Neural progenitor cell (in vitro differentiated cells): ENCODE results near the gene BIN2. TPM values are rescaled to one million over a fixed set of nuclear protein-coding genes. Genes with fewer than 3 reads are reported as not detected.
"Not testable (repeated sequence)": the region's sequence is repeated elsewhere in the genome, so short reads cannot be mapped to it uniquely, and the experiment has no call there.

Source experiments
- DNase-seq: peaks from one replicate; pipeline ENCODE4 v3.0.0-alpha.2; 2016; ENCODE audit warnings: low spot score
- H2AFZ ChIP-seq: fragments of 200-600 bp; sonication (generic); replicated peaks from 2 replicates; pipeline ENCODE4 v1.6.1; 2016; ENCODE audit warnings: antibody characterized with exemption
- H3F3A ChIP-seq: fragments of 200-600 bp; sonication (generic); 2 replicates; pipeline ENCODE4 v1.6.1; 2016; ENCODE audit warnings: antibody characterized with exemption, low read depth
- H3K27ac ChIP-seq: fragments of 200-600 bp; sonication (generic); 2 replicates; pipeline ENCODE4 v1.5.1; 2016; ENCODE audit warnings: mild to moderate bottlenecking
- H3K27me3 ChIP-seq: fragments of 200-600 bp; sonication (generic); 2 replicates; pipeline ENCODE4 v1.6.1; 2016; ENCODE audit warnings: mild to moderate bottlenecking, moderate library complexity
- H3K36me3 ChIP-seq: fragments of 200-600 bp; sonication (generic); 2 replicates; pipeline ENCODE4 v1.5.1; 2016
- H3K4me1 ChIP-seq: fragments of 200-600 bp; sonication (generic); 2 replicates; pipeline ENCODE4 v1.6.1; 2016; ENCODE audit warnings: mixed run types
- H3K4me2 ChIP-seq: fragments of 200-600 bp; sonication (generic); 2 replicates; pipeline ENCODE4 v1.6.1; 2016
- H3K4me3 ChIP-seq: fragments of 200-600 bp; sonication (generic); 2 replicates; pipeline ENCODE4 v1.5.1; 2016
- H3K79me2 ChIP-seq: fragments of 200-600 bp; sonication (generic); 2 replicates; pipeline ENCODE4 v1.6.1; 2016; ENCODE audit warnings: low read depth
- H3K9ac ChIP-seq: fragments of 200-600 bp; sonication (generic); 2 replicates; pipeline ENCODE4 v1.6.1; 2016
- H3K9me3 ChIP-seq: fragments of 200-600 bp; sonication (generic); 2 replicates; pipeline ENCODE4 v1.5.1; 2016; ENCODE audit warnings: low read depth
- H4K20me1 ChIP-seq: fragments of 200-600 bp; sonication (generic); 2 replicates; pipeline ENCODE4 v1.6.1; 2016; ENCODE audit warnings: low read depth
- H3K27ac Mint-ChIP-seq: 3 replicates; pipeline ENCODE4 v1.8.0; 2021; ENCODE audit warnings: mixed read lengths
- H3K27me3 Mint-ChIP-seq: 2 replicates; pipeline ENCODE4 v1.8.0; 2022; ENCODE audit warnings: low read depth, mild to moderate bottlenecking, inconsistent platforms, moderate library complexity, mixed read lengths; ENCODE audit not compliant: insufficient read depth
- H3K36me3 Mint-ChIP-seq: 3 replicates; pipeline ENCODE4 v1.8.0; 2021; ENCODE audit warnings: mixed read lengths
- H3K4me1 Mint-ChIP-seq: 3 replicates; pipeline ENCODE4 v1.8.0; 2021; ENCODE audit warnings: mixed read lengths
- H3K4me3 Mint-ChIP-seq: 3 replicates; pipeline ENCODE4 v1.8.0; 2021; ENCODE audit warnings: mild to moderate bottlenecking, moderate library complexity, mixed read lengths
- H3K9me3 Mint-ChIP-seq: 3 replicates; pipeline ENCODE4 v1.8.0; 2020; ENCODE audit warnings: mixed read lengths
- CTCF ChIP-seq: fragments of 200-600 bp; sonication (generic); IDR thresholded peaks from 2 replicates; pipeline ENCODE4 v1.5.1; 2017; ENCODE audit warnings: antibody characterized with exemption, mild to moderate bottlenecking
- EZH2 ChIP-seq: fragments of 200-600 bp; sonication (generic); IDR thresholded peaks from 2 replicates; pipeline ENCODE4 v1.6.1; 2017; ENCODE audit warnings: antibody characterized with exemption, mild to moderate bottlenecking, moderate library complexity
- EZH2phosphoT487 ChIP-seq: fragments of 200-600 bp; sonication (generic); IDR thresholded peaks from 2 replicates; pipeline ENCODE4 v1.6.1; 2017; ENCODE audit warnings: antibody characterized with exemption
- total RNA-seq: library from RNA; depleted of rRNA; stranded (reverse); fragments of >200 nt; gene quantifications from 2 replicates; pipeline ENCODE4 v1.2.3, GENCODE V29; 2015; ENCODE audit warnings: low replicate concordance

The BIN2 gene
- total RNA-seq, 1 donor from 2014 or later, result 0.52 TPM

GRCh38 chr12:51307655-51308593 is 16.1 kb downstream of the BIN2 start:
- Mint-ChIP-seq H3K4me1 (no peaks in the 10 kb centered on the region), H3K9me3 (no peaks in the 10 kb centered on the region), H3K4me3 (no peak overlapping the region), H3K27me3 (peaks cover 6% of the 10 kb centered on the region), H3K36me3 (no peaks in the 10 kb centered on the region), H3K27ac (no peak overlapping the region)
- Histone ChIP-seq H3K4me2 (no peak overlapping the region), H4K20me1 (no peaks in the 10 kb centered on the region), H3F3A (no peaks in the 10 kb centered on the region), H3K9ac (no peak overlapping the region), H3K36me3 (no peaks in the 10 kb centered on the region), H2AFZ (peak overlapping the region; percentile 70), H3K27me3 (no peaks in the 10 kb centered on the region), H3K4me1 (no peaks in the 10 kb centered on the region), H3K9me3 (no peaks in the 10 kb centered on the region), H3K27ac (no peak overlapping the region), H3K4me3 (no peak overlapping the region), H3K79me2 (no peaks in the 10 kb centered on the region)
- DNase-seq, result no peak
- TF ChIP-seq EZH2phosphoT487 (no peak), EZH2 (no peak), CTCF (no peak)

GRCh38 chr12:51306507-51306906 is 17.5 kb downstream of the BIN2 start:
- Mint-ChIP-seq H3K9me3 (no peaks in the 10 kb centered on the region), H3K4me3 (no peak overlapping the region), H3K4me1 (peaks cover 8% of the 10 kb centered on the region), H3K36me3 (no peaks in the 10 kb centered on the region), H3K27me3 (peaks cover 6% of the 10 kb centered on the region), H3K27ac (no peak overlapping the region)
- Histone ChIP-seq H4K20me1 (no peaks in the 10 kb centered on the region), H3K4me2 (no peak overlapping the region), H3F3A (no peaks in the 10 kb centered on the region), H3K4me1 (no peaks in the 10 kb centered on the region), H3K27me3 (no peaks in the 10 kb centered on the region), H3K79me2 (no peaks in the 10 kb centered on the region), H3K27ac (no peak overlapping the region), H2AFZ (no peak overlapping the region), H3K9me3 (no peaks in the 10 kb centered on the region), H3K9ac (no peak overlapping the region), H3K36me3 (no peaks in the 10 kb centered on the region), H3K4me3 (no peak overlapping the region)
- TF ChIP-seq CTCF, result no peak
- TF ChIP-seq EZH2, result no peak
- no peak for TF ChIP-seq EZH2phosphoT487
- no peak for DNase-seq

GRCh38 chr12:51300768-51301167 is 23.2 kb downstream of the BIN2 start:
- H3K4me3 Mint-ChIP-seq, H3K9ac ChIP-seq, H3K27ac Mint-ChIP-seq, H3K4me2 ChIP-seq, H3K79me2 ChIP-seq, H2AFZ ChIP-seq, H3F3A ChIP-seq, H3K9me3 Mint-ChIP-seq, H4K20me1 ChIP-seq, H3K9me3 ChIP-seq, H3K27ac ChIP-seq, H3K36me3 Mint-ChIP-seq, H3K36me3 ChIP-seq, H3K27me3 ChIP-seq, H3K4me3 ChIP-seq, DNase-seq, H3K27me3 Mint-ChIP-seq: not testable (repeated sequence)
- peaks cover 14% of the 10 kb centered on the region for H3K4me1 Mint-ChIP-seq
- peaks cover 13% of the 10 kb centered on the region for H3K4me1 ChIP-seq

- no peaks in the 10 kb centered on the region for H3K36me3 ChIP-seq
- no peaks in the 10 kb centered on the region for H3K9me3 Mint-ChIP-seq
- DNase-seq, result no peak
- H3K27ac Mint-ChIP-seq, result no peak overlapping the region
- H3K9me3 ChIP-seq, result no peaks in the 10 kb centered on the region
- H3K9ac ChIP-seq, result no peak overlapping the region
- no peaks in the 10 kb centered on the region for H4K20me1 ChIP-seq
- peaks cover 5% of the 10 kb centered on the region for H3F3A ChIP-seq
- no peaks in the 10 kb centered on the region for H3K79me2 ChIP-seq
- no peak overlapping the region for H3K4me2 ChIP-seq
- TF ChIP-seq CTCF, result no peak
- no peak for TF ChIP-seq EZH2phosphoT487
- no peak for TF ChIP-seq EZH2
- no peak overlapping the region for H3K4me3 ChIP-seq
- peaks cover 13% of the 10 kb centered on the region for H3K4me1 ChIP-seq
- peaks cover 2% of the 10 kb centered on the region for H3K27me3 Mint-ChIP-seq
- H3K27me3 ChIP-seq, result no peaks in the 10 kb centered on the region
- H3K4me1 Mint-ChIP-seq, result peaks cover 6% of the 10 kb centered on the region
- H3K27ac ChIP-seq, result no peak overlapping the region
- no peak overlapping the region for H2AFZ ChIP-seq
- H3K36me3 Mint-ChIP-seq, result no peaks in the 10 kb centered on the region
- H3K4me3 Mint-ChIP-seq, result no peak overlapping the region
Measured at GRCh38 chr12:51295651-51296050, 28.3 kb downstream of the BIN2 start.

- H3K4me1 ChIP-seq, result peaks cover 13% of the 10 kb centered on the region
- not testable (repeated sequence) for H3K79me2 ChIP-seq, DNase-seq, H3K36me3 Mint-ChIP-seq, H3K9ac ChIP-seq, H3F3A ChIP-seq, H3K36me3 ChIP-seq, H3K27ac Mint-ChIP-seq, H3K27me3 Mint-ChIP-seq, H3K4me1 Mint-ChIP-seq, H3K27me3 ChIP-seq, H3K4me3 Mint-ChIP-seq, H4K20me1 ChIP-seq, H3K9me3 Mint-ChIP-seq, H3K4me3 ChIP-seq, H2AFZ ChIP-seq, H3K4me2 ChIP-seq, H3K27ac ChIP-seq, H3K9me3 ChIP-seq
Measured at GRCh38 chr12:51294097-51294496, 29.9 kb downstream of the BIN2 start.
